Lower leg skin (tissue), 4 donors: ENCODE data around the gene SPG11. TPM values are rescaled to one million over a fixed set of nuclear protein-coding genes. Genes with fewer than 3 reads are reported as not detected.

Experiments used
- DNase-seq, 2 donors: peaks; one replicate each; pipeline ENCODE4 v3.0.0-alpha.2; 2019; ENCODE audit warnings: low spot score in 2 of 2
- H3K4me3 ChIP-seq: fragments of 200-600 bp; sonication (generic); 2 replicates; pipeline ENCODE4 v1.5.1; 2017; ENCODE audit warnings: mild to moderate bottlenecking, low read depth; ENCODE audit not compliant: poor library complexity, severe bottlenecking
- CTCF ChIP-seq, 3 donors: fragments of 450-650 bp; IDR thresholded peaks; one replicate each; pipeline ENCODE4 v1.5.1; 2016; ENCODE audit warnings: antibody characterized with exemption in 3 of 3, mild to moderate bottlenecking in 3 of 3, moderate library complexity in 2 of 3
- POLR2A ChIP-seq, 2 donors: fragments of 450-650 bp; IDR thresholded peaks; one replicate each; pipeline ENCODE4 v1.6.1; 2016 to 2017; ENCODE audit warnings: antibody characterized with exemption in 2 of 2, mild to moderate bottlenecking in 1 of 2, moderate library complexity in 1 of 2
- WGBS, 2 donors: methylation state at CpG; one replicate each; pipeline ENCODE4 v1.1.5; 2018; 5-methylcytosine and 5-hydroxymethylcytosine counted together
- intact Hi-C: fragments of 100-400 bp; cut with DNase I; formaldehyde crosslinking; loops from one replicate; pipeline ENCODE4 v1.15.0; 2023; ENCODE audit warnings: low total_unique reads
- total RNA-seq, 4 donors: library from RNA; depleted of rRNA; stranded (reverse); fragments of >200 nt; gene quantifications; one replicate each; pipeline ENCODE4 v1.1.0, GENCODE V29; 2016

Gene SPG11
- total RNA-seq, 4 donors from 2014 or later = 78.1 to 118 (median 89.7) TPM

- TF ChIP-seq POLR2A (IDR thresholded peaks at IDR 0.05) (no peak), CTCF (IDR thresholded peaks at IDR 0.05) (no peak)
- intact Hi-C loops = loop anchor here (10.0 kb wide), 1 partner anchor 58 kb away; no protein-coding TSS in a partner anchor
- no peak for DNase-seq
- H3K4me3 ChIP-seq = no peak overlapping the region
These were observed 40.3 kb downstream of the SPG11 start for GRCh38 chr15:44623178-44623577.

- intact Hi-C loops = loop anchor here (10.0 kb wide), 1 partner anchor 55 kb away; no protein-coding TSS in a partner anchor
- 95 to 100% methylated on average over 1 of the region's 1 CpG for WGBS, 2 donors
- TF ChIP-seq CTCF (IDR thresholded peaks at IDR 0.05) (no peak), POLR2A (IDR thresholded peaks at IDR 0.05) (no peak)
- no peak for DNase-seq
- H3K4me3 ChIP-seq = no peak overlapping the region
These were observed 43.4 kb downstream of the SPG11 start for GRCh38 chr15:44620081-44620480.

GRCh38 chr15:44616974-44617373 is 46.5 kb downstream of the SPG11 start:
- intact Hi-C loops = no loop called here
- no peak overlapping the region for H3K4me3 ChIP-seq
- TF ChIP-seq CTCF (IDR thresholded peaks at IDR 0.05) (no peak), POLR2A (IDR thresholded peaks at IDR 0.05) (no peak)
- 94 to 98% methylated on average over 2 of the region's 2 CpGs for WGBS, 2 donors
- DNase-seq = no peak

- no peak overlapping the region for H3K4me3 ChIP-seq
- 86 to 94% methylated on average over 1 of the region's 1 CpG for WGBS, 2 donors
These were observed 56.7 kb downstream of the SPG11 start for GRCh38 chr15:44606740-44607139.

GRCh38 chr15:44603126-44603525 is 60.3 kb downstream of the SPG11 start:
- DNase-seq = no peak
- no peak for TF ChIP-seq POLR2A (IDR thresholded peaks at IDR 0.05)
- intact Hi-C loops = no loop called here
- H3K4me3 ChIP-seq = no peak overlapping the region
- WGBS, 2 donors = 95 to 97% methylated on average over 2 of the region's 2 CpGs

More at GRCh38 chr15:44606740-44607139, 56.7 kb downstream of the SPG11 start:
- intact Hi-C loops = no loop called here
- no peak for TF ChIP-seq POLR2A (IDR thresholded peaks at IDR 0.05)
- TF ChIP-seq CTCF (IDR thresholded peaks at IDR 0.05) = no peak
- DNase-seq = no peak

GRCh38 chr15:44598892-44599291 is 64.6 kb downstream of the SPG11 start:
- intact Hi-C loops = no loop called here
- no peak overlapping the region for H3K4me3 ChIP-seq
- TF ChIP-seq CTCF (IDR thresholded peaks at IDR 0.05) (no peak), POLR2A (IDR thresholded peaks at IDR 0.05) (no peak)
- DNase-seq = no peak
- 43 to 57% methylated on average over 5 of the region's 5 CpGs for WGBS, 2 donors
